RWPE2 (cell line): ENCODE results near the gene PKD2L1.
"Not testable (repeated sequence)": the region's sequence is repeated elsewhere in the genome, so short reads cannot be mapped to it uniquely, and the experiment has no call there.

ENCODE experiments used
- ATAC-seq: fragments of 200-7000 bp; cut with Tn5 transposase; 3 replicates; pipeline ENCODE4 v1.9.1; 2021; ENCODE audit warnings: low read depth
- DNase-seq: peaks from one replicate; pipeline ENCODE4 v3.0.0-alpha.2; 2020; ENCODE audit warnings: low spot score
- H3K27ac ChIP-seq: fragments of 450-650 bp; 2 replicates; pipeline ENCODE4 v1.5.1; 2017; ENCODE audit warnings: mild to moderate bottlenecking; ENCODE audit not compliant: poor library complexity, severe bottlenecking
- H3K27me3 ChIP-seq: fragments of 250-450 bp; sonication (Bioruptor Pico); 2 replicates; pipeline ENCODE4 v1.5.1; 2021; ENCODE audit warnings: mild to moderate bottlenecking, moderate library complexity; ENCODE audit not compliant: insufficient read depth, poor library complexity, severe bottlenecking
- H3K36me3 ChIP-seq: fragments of 250-450 bp; sonication (Bioruptor Pico); 2 replicates; pipeline ENCODE4 v1.5.1; 2020; ENCODE audit warnings: low read depth, mild to moderate bottlenecking, moderate library complexity
- H3K4me1 ChIP-seq: fragments of 250-450 bp; sonication (Bioruptor Pico); 2 replicates; pipeline ENCODE4 v1.5.1; 2021; ENCODE audit warnings: mild to moderate bottlenecking, moderate library complexity; ENCODE audit not compliant: insufficient read depth, poor library complexity, severe bottlenecking
- H3K4me3 ChIP-seq: fragments of 250-450 bp; sonication (Bioruptor Pico); 2 replicates; pipeline ENCODE4 v1.5.1; 2021; ENCODE audit warnings: mild to moderate bottlenecking, moderate library complexity; ENCODE audit not compliant: severe bottlenecking
- H3K9me3 ChIP-seq: fragments of 250-450 bp; sonication (Bioruptor Pico); 2 replicates; pipeline ENCODE4 v1.5.1; 2021; ENCODE audit warnings: mild to moderate bottlenecking, moderate library complexity; ENCODE audit not compliant: severe bottlenecking
- CTCF ChIP-seq: fragments of 450-650 bp; IDR thresholded peaks from one replicate; pipeline ENCODE4 v1.5.1; 2017; ENCODE audit warnings: mild to moderate bottlenecking, moderate library complexity; ENCODE audit not compliant: poor library complexity, severe bottlenecking

Gene PKD2L1

GRCh38 chr10:100289641-100290040 is 40.4 kb downstream of the PKD2L1 start:
- Histone ChIP-seq H3K4me1 (peaks cover 8% of the 10 kb centered on the region), H3K27me3 (no peaks in the 10 kb centered on the region), H3K36me3 (peaks cover 2% of the 10 kb centered on the region; the same call in 1 of the 2 replicates), H3K27ac (no peak overlapping the region), H3K9me3 (no peaks in the 10 kb centered on the region), H3K4me3 (no peak overlapping the region)
- no peak for TF ChIP-seq CTCF
- no peak for ATAC-seq
- DNase-seq, result no peak

GRCh38 chr10:100288196-100288595 is 41.8 kb downstream of the PKD2L1 start:
- no peak for DNase-seq
- H3K27ac ChIP-seq, result no peak overlapping the region
- no peak overlapping the region for H3K4me3 ChIP-seq
- H3K4me1 ChIP-seq, result peaks cover 8% of the 10 kb centered on the region
- no peaks in the 10 kb centered on the region for H3K27me3 ChIP-seq
- no peak for TF ChIP-seq CTCF
- no peak for ATAC-seq
- no peaks in the 10 kb centered on the region for H3K9me3 ChIP-seq
- H3K36me3 ChIP-seq, result peaks cover 17% of the 10 kb centered on the region

- no peak for ATAC-seq
- H3K4me3 ChIP-seq, result no peak overlapping the region
- H3K9me3 ChIP-seq, result no peaks in the 10 kb centered on the region
- peaks cover 21% of the 10 kb centered on the region for H3K36me3 ChIP-seq
- no peak for DNase-seq
- no peaks in the 10 kb centered on the region for H3K27me3 ChIP-seq
- no peak for TF ChIP-seq CTCF
- peaks cover 8% of the 10 kb centered on the region for H3K4me1 ChIP-seq
- no peak overlapping the region for H3K27ac ChIP-seq
These were observed 42.3 kb downstream of the PKD2L1 start for GRCh38 chr10:100287756-100288155.

GRCh38 chr10:100286051-100287033 is 43.7 kb downstream of the PKD2L1 start, which contains the start of gene BLOC1S2:
Gene BLOC1S2 (minus strand): TSS chr10:100286680. CDS start chr10:100286659, 21 bp downstream.
- H3K36me3 ChIP-seq, result peaks cover 32% of the 10 kb centered on the region
- peak; percentile 91 for DNase-seq
- peak; percentile 89 for ATAC-seq
- peak within 1 kb of the TSS; percentile 61 for H3K4me3 ChIP-seq
- no peak for TF ChIP-seq CTCF
- peaks cover 8% of the 10 kb centered on the region for H3K4me1 ChIP-seq
- peak within 1 kb of the TSS; percentile 77 for H3K27ac ChIP-seq
- no peaks in the 10 kb centered on the region for H3K27me3 ChIP-seq
- no peaks in the 10 kb centered on the region for H3K9me3 ChIP-seq

- H3K27me3 ChIP-seq, ATAC-seq, H3K9me3 ChIP-seq, H3K4me1 ChIP-seq, DNase-seq: not testable (repeated sequence)
- peak overlapping the region; percentile 61 for H3K4me3 ChIP-seq
- H3K27ac ChIP-seq, result peak overlapping the region; percentile 77
- peaks cover 43% of the 10 kb centered on the region for H3K36me3 ChIP-seq
These were observed 44.7 kb downstream of the PKD2L1 start for GRCh38 chr10:100285326-100285725.
